Lower leg skin (tissue), 3 donors: ENCODE measurements around the gene PLEKHA8.

Experiments used
- POLR2A ChIP-seq, 2 donors: fragments of 450-650 bp; IDR thresholded peaks; one replicate each; pipeline ENCODE4 v1.6.1; 2016 to 2017; ENCODE audit warnings: antibody characterized with exemption in 2 of 2, mild to moderate bottlenecking in 1 of 2, moderate library complexity in 1 of 2
- TF ChIP-seq, protein P1 (sequence below), 3 donors: fragments of 450-650 bp; IDR thresholded peaks; one replicate each; pipeline ENCODE4 v1.5.1; 2016; ENCODE audit warnings: antibody characterized with exemption in 3 of 3, mild to moderate bottlenecking in 3 of 3, moderate library complexity in 2 of 3

DNA sequence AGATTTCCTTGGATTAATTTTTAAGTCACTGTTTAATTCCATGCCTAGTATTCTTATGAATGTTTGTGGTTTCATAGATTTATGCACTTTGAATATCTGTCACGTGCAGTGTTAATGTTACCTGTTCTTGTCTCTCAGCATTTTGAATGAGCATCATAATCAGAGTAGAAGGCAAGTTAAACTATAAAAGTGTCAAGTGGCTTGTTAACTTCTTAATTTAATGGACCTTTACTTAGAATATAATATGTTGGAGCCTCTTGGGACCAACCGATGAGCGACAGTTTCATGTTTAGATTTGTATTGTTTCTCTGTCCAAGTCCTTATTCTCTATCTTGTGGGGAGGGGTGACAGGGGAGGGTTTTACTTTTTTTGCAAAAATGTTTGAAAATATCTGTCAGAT lies 56.0 kb downstream of the PLEKHA8 start:
- TF ChIP-seq, protein P1, sequence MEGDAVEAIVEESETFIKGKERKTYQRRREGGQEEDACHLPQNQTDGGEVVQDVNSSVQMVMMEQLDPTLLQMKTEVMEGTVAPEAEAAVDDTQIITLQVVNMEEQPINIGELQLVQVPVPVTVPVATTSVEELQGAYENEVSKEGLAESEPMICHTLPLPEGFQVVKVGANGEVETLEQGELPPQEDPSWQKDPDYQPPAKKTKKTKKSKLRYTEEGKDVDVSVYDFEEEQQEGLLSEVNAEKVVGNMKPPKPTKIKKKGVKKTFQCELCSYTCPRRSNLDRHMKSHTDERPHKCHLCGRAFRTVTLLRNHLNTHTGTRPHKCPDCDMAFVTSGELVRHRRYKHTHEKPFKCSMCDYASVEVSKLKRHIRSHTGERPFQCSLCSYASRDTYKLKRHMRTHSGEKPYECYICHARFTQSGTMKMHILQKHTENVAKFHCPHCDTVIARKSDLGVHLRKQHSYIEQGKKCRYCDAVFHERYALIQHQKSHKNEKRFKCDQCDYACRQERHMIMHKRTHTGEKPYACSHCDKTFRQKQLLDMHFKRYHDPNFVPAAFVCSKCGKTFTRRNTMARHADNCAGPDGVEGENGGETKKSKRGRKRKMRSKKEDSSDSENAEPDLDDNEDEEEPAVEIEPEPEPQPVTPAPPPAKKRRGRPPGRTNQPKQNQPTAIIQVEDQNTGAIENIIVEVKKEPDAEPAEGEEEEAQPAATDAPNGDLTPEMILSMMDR (IDR thresholded peaks at IDR 0.05) = no peak
- TF ChIP-seq POLR2A (IDR thresholded peaks at IDR 0.05) = no peak
